ENCODE measurements around the gene C17orf107.

DNA sequence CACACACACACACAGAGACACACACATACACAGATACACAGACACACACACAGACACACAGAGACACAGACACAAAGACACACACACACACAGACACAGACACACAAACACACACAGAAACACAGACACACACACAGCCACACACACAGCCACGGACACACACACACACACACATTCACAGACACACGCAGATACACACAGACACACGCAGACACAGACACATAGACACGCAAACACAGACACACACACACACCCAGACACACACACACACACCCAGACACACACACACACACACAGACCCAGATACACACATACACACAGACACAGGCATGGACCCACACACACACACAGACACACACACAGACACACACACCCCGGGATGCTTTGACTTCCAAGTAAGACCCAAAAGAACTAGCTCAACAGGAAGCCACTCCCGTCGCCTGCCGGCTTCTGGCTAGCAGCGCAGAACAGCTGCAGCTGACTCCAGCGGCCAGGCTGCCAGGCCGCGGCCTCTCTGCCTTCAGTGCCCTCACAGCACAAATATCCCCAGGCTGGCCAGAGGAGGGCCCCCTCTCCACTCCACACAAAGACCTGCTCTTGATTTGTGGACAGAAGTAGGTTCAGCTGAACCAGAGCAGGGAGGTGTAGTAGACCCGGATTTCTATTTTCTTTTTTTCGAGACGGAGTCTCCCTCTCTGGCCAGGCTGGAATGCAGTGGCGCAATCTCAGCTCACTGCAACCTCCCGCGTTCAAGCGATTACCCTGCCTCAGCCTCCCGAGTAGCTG is 9.6 kb downstream of the C17orf107 start:
- TF ChIP-seq GATA3 (IDR thresholded peaks at IDR 0.05; ENCODE audit: low read depth, low read length) (no peak), GATA2 (IDR thresholded peaks at IDR 0.05; ENCODE audit: low read depth, low read length) (no peak)
